PC-9 (cell line): ENCODE data around the gene EEF2K. TPM values are rescaled to one million over a fixed set of nuclear protein-coding genes. Genes with fewer than 3 reads are reported as not detected.

Experiments
- BruUV-seq: library from RNA; stranded (reverse); fragments of 400-500 nt; replicated peaks from 2 replicates; lab custom pipeline; 2021; lab: Mats Ljungman, UMichigan
- CTCF ChIA-PET: fragments of 300-600 bp; sonication (Branson Sonifier 250); formaldehyde crosslinking; loops from one replicate; lab custom pipeline; 2022; ENCODE audit warnings: antibody characterized with exemption; lab: Charles Lee
- POLR2A ChIA-PET: fragments of 300-600 bp; sonication (Branson Sonifier 250); formaldehyde crosslinking; loops from one replicate; lab custom pipeline; 2022; ENCODE audit warnings: antibody characterized with exemption; ENCODE audit not compliant: unreplicated experiment; lab: Charles Lee
- DNase-seq, 2 experiments: peaks; one replicate each; pipeline versions ENCODE4 v3.0.0 to v3.0.0-alpha.2; 2015 to 2022; ENCODE audit warnings: mixed read lengths in 1 of 2
- H2AFZ ChIP-seq: fragments of 200-600 bp; sonication (generic); 2 replicates; pipeline ENCODE4 v1.8.1; 2017; ENCODE audit warnings: antibody characterized with exemption
- H3F3A ChIP-seq: fragments of 200-600 bp; sonication (generic); 2 replicates; pipeline ENCODE4 v1.8.1; 2017; ENCODE audit warnings: antibody characterized with exemption, mild to moderate bottlenecking, low read depth; ENCODE audit not compliant: insufficient read depth
- H3K27ac ChIP-seq: fragments of 200-600 bp; sonication (generic); 2 replicates; pipeline ENCODE4 v1.6.1; 2016; ENCODE audit warnings: mixed run types
- H3K27me3 ChIP-seq: fragments of 200-600 bp; sonication (generic); 2 replicates; pipeline ENCODE4 v1.6.1; 2016; ENCODE audit warnings: low read depth, mixed run types; ENCODE audit not compliant: insufficient read depth
- H3K36me3 ChIP-seq: fragments of 200-600 bp; sonication (generic); 2 replicates; pipeline ENCODE4 v1.6.1; 2016; ENCODE audit warnings: low read depth, mixed run types
- H3K4me1 ChIP-seq: fragments of 200-600 bp; sonication (generic); replicated peaks from 2 replicates; pipeline ENCODE4 v1.6.1; 2016; ENCODE audit warnings: mixed run types; ENCODE audit not compliant: insufficient read depth
- H3K4me2 ChIP-seq: fragments of 200-600 bp; sonication (generic); 2 replicates; pipeline ENCODE4 v1.6.1; 2017; ENCODE audit warnings: mixed run types
- H3K4me3 ChIP-seq: fragments of 200-600 bp; sonication (generic); 2 replicates; pipeline ENCODE4 v1.6.1; 2016; ENCODE audit warnings: mixed run types
- H3K79me2 ChIP-seq: fragments of 200-600 bp; sonication (generic); 2 replicates; pipeline ENCODE4 v1.6.1; 2017; ENCODE audit warnings: low read depth, mixed run types
- H3K9me2 ChIP-seq: fragments of 200-600 bp; sonication (generic); 2 replicates; pipeline ENCODE4 v1.8.1; 2017; ENCODE audit warnings: mild to moderate bottlenecking; ENCODE audit not compliant: insufficient read depth
- H3K9me3 ChIP-seq: fragments of 200-600 bp; sonication (generic); 2 replicates; pipeline ENCODE4 v1.8.1; 2016; ENCODE audit warnings: low read depth; ENCODE audit not compliant: insufficient read depth
- H4K20me1 ChIP-seq: fragments of 200-600 bp; sonication (generic); 2 replicates; pipeline ENCODE4 v1.8.1; 2017; ENCODE audit not compliant: insufficient read depth
- EZH2 ChIP-seq: fragments of 200-600 bp; sonication (generic); IDR thresholded peaks from 2 replicates; pipeline ENCODE4 v1.8.0; 2017; ENCODE audit warnings: antibody characterized with exemption, low read depth
- intact Hi-C: fragments of 100-400 bp; cut with micrococcal nuclease; formaldehyde crosslinking; loops from one replicate; pipeline ENCODE4 v1.10.0; 2022; ENCODE audit not compliant: unreplicated experiment
- total RNA-seq: library from RNA; stranded (reverse); gene quantifications from 2 replicates; pipeline ENCODE4 v1.2.3, GENCODE V29; 2021
- TF ChIP-seq, protein P1 (sequence below): fragments of 200-600 bp; sonication (generic); conservative IDR thresholded peaks from 2 replicates; pipeline ENCODE4 v1.6.1; 2017; ENCODE audit warnings: mixed run types, antibody characterized with exemption, mild to moderate bottlenecking, moderate library complexity

The EEF2K gene
- total RNA-seq, 1 experiment from 2014 or later = 29.8 TPM

DNA sequence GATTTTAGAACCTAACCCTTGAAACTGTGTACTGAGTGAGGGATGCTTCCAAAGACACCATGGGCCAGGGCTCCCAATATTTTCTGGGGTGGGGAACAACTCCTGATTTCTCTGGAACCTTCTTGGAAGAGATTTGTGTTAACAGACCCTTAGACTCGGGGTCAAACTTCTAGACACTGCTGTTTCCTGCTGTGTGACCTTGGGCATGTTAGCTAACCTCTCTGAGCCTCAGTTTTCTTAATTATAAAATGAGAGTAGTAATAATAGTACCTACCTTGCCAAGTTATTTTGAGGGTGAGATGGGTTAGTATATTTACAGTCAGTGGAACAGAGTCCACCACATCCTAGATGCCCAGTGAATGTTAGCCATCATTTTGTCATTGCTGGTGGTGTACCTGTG lies 109.9 kb downstream of the EEF2K start:
- Histone ChIP-seq H3K9me2 (no peaks in the 10 kb centered on the region), H3K27me3 (no peaks in the 10 kb centered on the region), H2AFZ (no peak overlapping the region), H3F3A (peaks cover 13% of the 10 kb centered on the region; the same call in 1 of the 2 replicates), H3K27ac (no peak overlapping the region), H3K79me2 (no peaks in the 10 kb centered on the region), H3K4me1 (no peaks in the 10 kb centered on the region), H3K9me3 (no peaks in the 10 kb centered on the region), H3K36me3 (peaks cover 15% of the 10 kb centered on the region; the same call in 1 of the 2 replicates), H3K4me2 (no peak overlapping the region), H3K4me3 (no peak overlapping the region), H4K20me1 (peaks cover 6% of the 10 kb centered on the region; the same call in 1 of the 2 replicates)
- BruUV-seq = no TSS peak
- ChIA-PET CTCF (no interaction called here), POLR2A (no interaction called here)
- intact Hi-C loops = no loop called here
- TF ChIP-seq, protein P1, sequence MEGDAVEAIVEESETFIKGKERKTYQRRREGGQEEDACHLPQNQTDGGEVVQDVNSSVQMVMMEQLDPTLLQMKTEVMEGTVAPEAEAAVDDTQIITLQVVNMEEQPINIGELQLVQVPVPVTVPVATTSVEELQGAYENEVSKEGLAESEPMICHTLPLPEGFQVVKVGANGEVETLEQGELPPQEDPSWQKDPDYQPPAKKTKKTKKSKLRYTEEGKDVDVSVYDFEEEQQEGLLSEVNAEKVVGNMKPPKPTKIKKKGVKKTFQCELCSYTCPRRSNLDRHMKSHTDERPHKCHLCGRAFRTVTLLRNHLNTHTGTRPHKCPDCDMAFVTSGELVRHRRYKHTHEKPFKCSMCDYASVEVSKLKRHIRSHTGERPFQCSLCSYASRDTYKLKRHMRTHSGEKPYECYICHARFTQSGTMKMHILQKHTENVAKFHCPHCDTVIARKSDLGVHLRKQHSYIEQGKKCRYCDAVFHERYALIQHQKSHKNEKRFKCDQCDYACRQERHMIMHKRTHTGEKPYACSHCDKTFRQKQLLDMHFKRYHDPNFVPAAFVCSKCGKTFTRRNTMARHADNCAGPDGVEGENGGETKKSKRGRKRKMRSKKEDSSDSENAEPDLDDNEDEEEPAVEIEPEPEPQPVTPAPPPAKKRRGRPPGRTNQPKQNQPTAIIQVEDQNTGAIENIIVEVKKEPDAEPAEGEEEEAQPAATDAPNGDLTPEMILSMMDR = no peak
- TF ChIP-seq EZH2 = no peak
- DNase-seq = no peak

DNA sequence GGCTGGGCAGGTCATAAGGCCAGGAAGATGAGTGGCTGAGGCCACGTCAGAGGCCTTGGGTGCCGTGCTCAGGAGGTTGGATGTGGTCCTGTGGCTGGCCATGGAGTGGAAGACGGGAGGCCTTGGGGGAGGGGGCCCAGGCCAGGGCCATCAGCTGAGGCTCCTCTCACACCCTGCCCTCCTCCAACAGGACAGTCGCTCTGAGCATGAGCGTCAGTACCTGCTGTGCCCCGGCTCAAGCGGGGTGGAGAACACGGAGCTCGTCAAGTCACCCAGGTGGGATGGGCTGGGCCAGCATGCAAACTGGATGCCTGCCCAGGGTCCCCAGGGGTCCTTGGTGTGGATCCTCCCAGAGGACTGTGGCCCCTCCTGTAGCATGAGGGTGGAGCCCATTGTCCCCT lies 110.3 kb downstream of the EEF2K start:
- no peak for DNase-seq
- no peaks in the 10 kb centered on the region for H3K9me3 ChIP-seq
- peaks cover 7% of the 10 kb centered on the region for H4K20me1 ChIP-seq
- no peak overlapping the region for H3K4me3 ChIP-seq
- no peak overlapping the region for H3K27ac ChIP-seq
- ChIA-PET POLR2A (no interaction called here), CTCF (no interaction called here)
- H3K4me2 ChIP-seq = no peak overlapping the region
- H3K36me3 ChIP-seq = peaks cover 12% of the 10 kb centered on the region; the same call in 1 of the 2 replicates
- no peaks in the 10 kb centered on the region for H3K9me2 ChIP-seq
- no peak overlapping the region for H2AFZ ChIP-seq
- BruUV-seq = no TSS peak
- H3F3A ChIP-seq = peaks cover 13% of the 10 kb centered on the region; the same call in 1 of the 2 replicates
- no peaks in the 10 kb centered on the region for H3K27me3 ChIP-seq
- no peaks in the 10 kb centered on the region; the same call in 1 of the 2 replicates for H3K79me2 ChIP-seq
- no peaks in the 10 kb centered on the region for H3K4me1 ChIP-seq
- intact Hi-C loops = no loop called here
- TF ChIP-seq, protein P1 = no peak
- TF ChIP-seq EZH2 = no peak

DNA sequence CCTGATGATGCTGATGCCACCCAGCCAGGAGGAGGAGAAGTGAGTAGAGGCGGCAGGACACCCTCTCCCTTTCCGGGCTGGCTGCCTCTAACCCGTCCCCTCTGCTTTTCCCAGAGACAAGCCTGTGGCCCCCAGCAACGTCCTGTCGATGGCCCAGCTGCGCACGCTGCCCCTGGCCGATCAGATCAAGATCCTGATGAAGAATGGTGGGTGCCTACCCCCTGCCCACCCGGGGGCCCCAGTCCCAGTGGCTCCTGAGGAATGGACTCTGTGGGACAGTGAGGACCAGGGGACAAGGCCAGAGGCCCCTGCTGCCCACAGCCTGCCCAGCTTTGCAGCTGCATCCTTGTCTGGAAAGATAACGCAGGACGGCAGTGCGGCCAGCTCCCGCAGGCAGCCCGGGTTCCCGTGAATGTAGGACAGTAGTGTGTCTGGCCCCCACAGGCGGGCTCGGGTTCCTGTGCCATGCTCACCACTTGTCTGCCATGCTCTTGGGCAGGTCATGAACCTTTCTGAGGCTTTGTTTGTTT lies 111.0 kb downstream of the EEF2K start:
- peaks cover 13% of the 10 kb centered on the region; the same call in 1 of the 2 replicates for H3F3A ChIP-seq
- no peaks in the 10 kb centered on the region for H3K9me2 ChIP-seq
- H3K36me3 ChIP-seq = 0 out of 2 replicates have a peak, but pooled peaks cover 9% of the 10 kb centered on the region
- H3K27ac ChIP-seq = no peak overlapping the region
- no peak overlapping the region for H3K4me2 ChIP-seq
- intact Hi-C loops = no loop called here
- H3K79me2 ChIP-seq = no peaks in the 10 kb centered on the region; the same call in 1 of the 2 replicates
- BruUV-seq = no TSS peak
- no peaks in the 10 kb centered on the region for H3K27me3 ChIP-seq
- CTCF ChIA-PET = no interaction called here
- no peaks in the 10 kb centered on the region for H3K9me3 ChIP-seq
- no peak overlapping the region for H2AFZ ChIP-seq
- DNase-seq = no peak
- POLR2A ChIA-PET = no interaction called here
- TF ChIP-seq, protein P1 = no peak
- no peak for TF ChIP-seq EZH2
- no peak overlapping the region for H3K4me3 ChIP-seq
- H3K4me1 ChIP-seq = no peaks in the 10 kb centered on the region
- peaks cover 14% of the 10 kb centered on the region for H4K20me1 ChIP-seq
